ENCODE data around the gene NUTM1. TPM values are rescaled to one million over a fixed set of nuclear protein-coding genes. Genes with fewer than 3 reads are reported as not detected.
A peak's percentile ranks its signal among the peaks of the same experiment; 100 is the strongest.

NUTM1 gene
- total RNA-seq, 1 donor from 2014 or later = not detected

GRCh38 chr15:34362047-34362773, 19.1 kb downstream of the NUTM1 start:
- peaks cover 25% of the 10 kb centered on the region for H3K36me3 Mint-ChIP-seq
- peaks cover 28% of the 10 kb centered on the region for H3K4me1 Mint-ChIP-seq (ENCODE audit: unreplicated experiment)
- H3K27ac Mint-ChIP-seq = peak overlapping the region; percentile 15
- no peaks in the 10 kb centered on the region for H3K27me3 Mint-ChIP-seq
- H3K4me3 Mint-ChIP-seq = peak overlapping the region; percentile 20
- no peak for DNase-seq (ENCODE audit: extremely low spot score, unreplicated experiment)
- H3K9me3 Mint-ChIP-seq = no peaks in the 10 kb centered on the region
- no peak for TF ChIP-seq CTCF (conservative IDR thresholded peaks at IDR 0.05)

- TF ChIP-seq CTCF (conservative IDR thresholded peaks at IDR 0.05) = no peak
- no peaks in the 10 kb centered on the region for H3K27me3 Mint-ChIP-seq
- H3K4me3 Mint-ChIP-seq = peak overlapping the region; percentile 52
- peaks cover 21% of the 10 kb centered on the region for H3K36me3 Mint-ChIP-seq
- no peaks in the 10 kb centered on the region for H3K9me3 Mint-ChIP-seq
- DNase-seq (ENCODE audit: extremely low spot score, unreplicated experiment) = no peak
- H3K27ac Mint-ChIP-seq = no peak overlapping the region
- peaks cover 33% of the 10 kb centered on the region for H3K4me1 Mint-ChIP-seq (ENCODE audit: unreplicated experiment)
Observed at GRCh38 chr15:34364041-34364440, 20.9 kb downstream of the NUTM1 start.

GRCh38 chr15:34365091-34365825, 22.1 kb downstream of the NUTM1 start:
- Mint-ChIP-seq H3K4me3 (peak overlapping the region; percentile 98), H3K4me1 (ENCODE audit: unreplicated experiment) (peaks cover 37% of the 10 kb centered on the region), H3K27ac (no peak overlapping the region), H3K9me3 (no peaks in the 10 kb centered on the region), H3K36me3 (peaks cover 15% of the 10 kb centered on the region), H3K27me3 (no peaks in the 10 kb centered on the region)
- TF ChIP-seq CTCF (conservative IDR thresholded peaks at IDR 0.05) = no peak
- no peak for DNase-seq (ENCODE audit: extremely low spot score, unreplicated experiment)

- Mint-ChIP-seq H3K4me3 (peak overlapping the region; percentile 98), H3K36me3 (peaks cover 13% of the 10 kb centered on the region), H3K27ac (peak overlapping the region; percentile 74), H3K27me3 (no peaks in the 10 kb centered on the region), H3K9me3 (no peaks in the 10 kb centered on the region), H3K4me1 (ENCODE audit: unreplicated experiment) (peaks cover 35% of the 10 kb centered on the region)
- DNase-seq (ENCODE audit: extremely low spot score, unreplicated experiment) = no peak
- no peak for TF ChIP-seq CTCF (conservative IDR thresholded peaks at IDR 0.05)
Observed at GRCh38 chr15:34365836-34366235, 22.7 kb downstream of the NUTM1 start.

GRCh38 chr15:34366271-34367065, 23.4 kb downstream of the NUTM1 start:
- H3K27me3 Mint-ChIP-seq = no peaks in the 10 kb centered on the region
- peak overlapping the region; percentile 74 for H3K27ac Mint-ChIP-seq
- H3K36me3 Mint-ChIP-seq = peaks cover 13% of the 10 kb centered on the region
- H3K4me1 Mint-ChIP-seq (ENCODE audit: unreplicated experiment) = peaks cover 35% of the 10 kb centered on the region
- no peaks in the 10 kb centered on the region for H3K9me3 Mint-ChIP-seq
- TF ChIP-seq CTCF (conservative IDR thresholded peaks at IDR 0.05) = no peak
- DNase-seq (ENCODE audit: extremely low spot score, unreplicated experiment) = no peak
- H3K4me3 Mint-ChIP-seq = peak overlapping the region; percentile 98

Data from type B pancreatic cell (in vitro differentiated cells).